Ovary (tissue), 1 donor: ENCODE results near the gene SIX5.

ENCODE experiments used
- EP300 ChIP-seq: sonication (generic); formaldehyde crosslinking; IDR thresholded peaks from one replicate; pipeline ENCODE4 v1.6.1; 2017; ENCODE audit warnings: antibody characterized with exemption
- POLR2A ChIP-seq: fragments of 450-650 bp; IDR thresholded peaks from one replicate; pipeline ENCODE4 v1.6.1; 2017; ENCODE audit warnings: antibody characterized with exemption, mild to moderate bottlenecking, moderate library complexity

- TF ChIP-seq EP300 (no peak), POLR2A (no peak)
Observed at GRCh38 chr19:45789035-45789786, 20.2 kb upstream of the SIX5 start.
